ENCODE data around the gene DCD. TPM values are rescaled to one million over a fixed set of nuclear protein-coding genes. Genes with fewer than 3 reads are reported as not detected.

Gene DCD
- total and polyA plus RNA-seq, 2 donors, result not detected

Other genes with a start within 250 kb of the DCD start
- gene ITGA5, start 229.1 kb downstream of the DCD start, total RNA-seq, result 139 TPM
- 702 TPM for gene ITGA5, start 229.1 kb downstream of the DCD start, polyA plus RNA-seq
- gene GTSF1, start 174.8 kb downstream of the DCD start, total RNA-seq, result not detected
- gene GTSF1, start 174.8 kb downstream of the DCD start, polyA plus RNA-seq, result 0.30 TPM
- gene NCKAP1L, start 150.6 kb downstream of the DCD start, total RNA-seq, result 31.2 TPM
- gene NCKAP1L, start 150.6 kb downstream of the DCD start, polyA plus RNA-seq, result 45.5 TPM
- 4.4 TPM for gene PDE1B, start 98.8 kb downstream of the DCD start, total RNA-seq
- 11.0 TPM for gene PDE1B, start 98.8 kb downstream of the DCD start, polyA plus RNA-seq
- gene PPP1R1A, start 59.7 kb downstream of the DCD start, total RNA-seq, result 1.6 TPM
- 2.5 TPM for gene PPP1R1A, start 59.7 kb downstream of the DCD start, polyA plus RNA-seq
- gene LACRT, start 13.5 kb downstream of the DCD start, total RNA-seq, result not detected
- not detected for gene LACRT, start 13.5 kb downstream of the DCD start, polyA plus RNA-seq
- gene MUCL1, start 206.2 kb upstream of the DCD start, total RNA-seq, result not detected
- not detected for gene MUCL1, start 206.2 kb upstream of the DCD start, polyA plus RNA-seq